ENCODE results near the gene EPG5. TPM values are rescaled to one million over a fixed set of nuclear protein-coding genes. Genes with fewer than 3 reads are reported as not detected.

Gene EPG5
- total RNA-seq, 1 experiment from 2014 or later, result 16.1 TPM

GRCh38 chr18:45836242-45837205, 130.6 kb downstream of the EPG5 start:
- no peak overlapping the region for H4K91ac ChIP-seq (ENCODE audit: insufficient read length, low read depth, low read length)
- DNase-seq, result no peak
- peak overlapping the region; percentile 1 for H3K4me2 ChIP-seq (ENCODE audit: insufficient read depth, insufficient read length, low read length)
- H2BK20ac ChIP-seq (ENCODE audit: low read depth, low read length, poor library complexity, severe bottlenecking), result no peak overlapping the region
- no peak overlapping the region for H2BK5ac ChIP-seq (ENCODE audit: insufficient read length, low read length)
- no peaks in the 10 kb centered on the region for H3K79me1 ChIP-seq (ENCODE audit: insufficient read depth, low read depth, low read length, poor library complexity, severe bottlenecking)
- no peak overlapping the region for H2AK5ac ChIP-seq (ENCODE audit: insufficient read length, low read length)
- Mint-ChIP-seq H3K27me3 (ENCODE audit: low read depth) (peaks cover 48% of the 10 kb centered on the region), H3K36me3 (ENCODE audit: insufficient read depth in 1 of 3, low read depth in 3 of 3) (no peaks in the 10 kb centered on the region), H3K4me3 (peak overlapping the region; percentile 46 to 55; a peak in 4 of 5 replicates), H3K9me3 (no peaks in the 10 kb centered on the region), H3K4me1 (peaks cover 31 to 36% of the 10 kb centered on the region in 2 experiments), H3K27ac (no peak overlapping the region)
- 0 out of 2 replicates have a peak, but pooled peaks cover 4% of the 10 kb centered on the region for H3K4me1 ChIP-seq (ENCODE audit: insufficient read depth, low read length)
- no peak overlapping the region for H3K9ac ChIP-seq (ENCODE audit: extremely low read depth, insufficient read length, low read length)
- H4K5ac ChIP-seq (ENCODE audit: insufficient read length, low read depth, low read length), result no peak overlapping the region
- no peak overlapping the region for H3K27ac ChIP-seq (ENCODE audit: insufficient read length, low read depth, low read length)
- peaks cover 4% of the 10 kb centered on the region; the same call in 1 of the 2 replicates for H3K27me3 ChIP-seq (ENCODE audit: insufficient read depth, low read length)
- no peak overlapping the region for H2BK15ac ChIP-seq (ENCODE audit: low read depth, low read length)
- H4K20me1 ChIP-seq (ENCODE audit: control insufficient read depth, insufficient read depth, insufficient read length), result no peaks in the 10 kb centered on the region
- H3K14ac ChIP-seq (ENCODE audit: insufficient read depth, low read length), result no peak overlapping the region
- TF ChIP-seq, protein P1, sequence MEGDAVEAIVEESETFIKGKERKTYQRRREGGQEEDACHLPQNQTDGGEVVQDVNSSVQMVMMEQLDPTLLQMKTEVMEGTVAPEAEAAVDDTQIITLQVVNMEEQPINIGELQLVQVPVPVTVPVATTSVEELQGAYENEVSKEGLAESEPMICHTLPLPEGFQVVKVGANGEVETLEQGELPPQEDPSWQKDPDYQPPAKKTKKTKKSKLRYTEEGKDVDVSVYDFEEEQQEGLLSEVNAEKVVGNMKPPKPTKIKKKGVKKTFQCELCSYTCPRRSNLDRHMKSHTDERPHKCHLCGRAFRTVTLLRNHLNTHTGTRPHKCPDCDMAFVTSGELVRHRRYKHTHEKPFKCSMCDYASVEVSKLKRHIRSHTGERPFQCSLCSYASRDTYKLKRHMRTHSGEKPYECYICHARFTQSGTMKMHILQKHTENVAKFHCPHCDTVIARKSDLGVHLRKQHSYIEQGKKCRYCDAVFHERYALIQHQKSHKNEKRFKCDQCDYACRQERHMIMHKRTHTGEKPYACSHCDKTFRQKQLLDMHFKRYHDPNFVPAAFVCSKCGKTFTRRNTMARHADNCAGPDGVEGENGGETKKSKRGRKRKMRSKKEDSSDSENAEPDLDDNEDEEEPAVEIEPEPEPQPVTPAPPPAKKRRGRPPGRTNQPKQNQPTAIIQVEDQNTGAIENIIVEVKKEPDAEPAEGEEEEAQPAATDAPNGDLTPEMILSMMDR (conservative IDR thresholded peaks at IDR 0.05), result no peak
- no peak overlapping the region for H3K18ac ChIP-seq (ENCODE audit: insufficient read length, low read depth, low read length)
- no peaks in the 10 kb centered on the region for H3K79me2 ChIP-seq (ENCODE audit: insufficient read depth, low read length)
- no peaks in the 10 kb centered on the region for H3K9me3 ChIP-seq (ENCODE audit: control insufficient read depth, low read depth, low read length)
- no peak overlapping the region for H2BK12ac ChIP-seq (ENCODE audit: insufficient read length, low read depth, low read length)
- H3K56ac ChIP-seq (ENCODE audit: insufficient read length, low read depth, low read length), result no peak overlapping the region
- H2BK120ac ChIP-seq (ENCODE audit: low read depth, low read length, poor library complexity, severe bottlenecking), result no peak overlapping the region
- H3K23ac ChIP-seq (ENCODE audit: insufficient read length, low read depth, low read length), result no peak overlapping the region
- no CpG with 5 or more reads among the region's 14 CpGs for WGBS (ENCODE audit: extremely low coverage, insufficient read length, low lambda C conversion rate)
- no peak overlapping the region for H4K8ac ChIP-seq (replicated peaks; ENCODE audit: insufficient read length, low read depth, low read length)
- no peak overlapping the region for H2AFZ ChIP-seq (ENCODE audit: low read length)
- no peak overlapping the region for H3T11ph ChIP-seq (ENCODE audit: low read length)
- no peaks in the 10 kb centered on the region for H3K23me2 ChIP-seq (ENCODE audit: insufficient read length, low read depth, low read length, poor library complexity, severe bottlenecking)
- H3K4ac ChIP-seq (ENCODE audit: low read depth, low read length), result no peak overlapping the region
